ENCODE measurements around the gene GRAMD1B. TPM values are rescaled to one million over a fixed set of nuclear protein-coding genes. Genes with fewer than 3 reads are reported as not detected.

GRAMD1B gene
- total RNA-seq, 1 experiment from 2014 or later: 5.8 TPM

DNA sequence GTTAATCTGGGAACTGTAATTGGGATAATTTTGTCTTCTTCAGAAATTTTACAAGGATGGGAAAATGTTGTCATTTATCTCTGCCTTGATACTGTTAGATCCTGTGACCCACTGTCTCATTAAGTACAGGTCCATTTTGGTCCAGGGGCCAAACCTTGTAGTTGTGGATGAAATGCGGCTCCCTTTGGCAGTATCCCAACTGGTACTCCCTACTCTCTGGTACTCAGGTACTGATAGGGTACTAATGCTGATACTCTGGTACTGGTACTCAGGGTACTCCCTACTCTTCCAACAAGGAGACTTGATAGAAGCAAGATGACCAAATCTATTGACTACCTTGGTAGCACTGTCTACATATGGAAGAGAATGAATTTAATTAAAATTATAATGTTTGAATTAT lies 97.9 kb downstream of the GRAMD1B start:
- DNase-seq: no peak
- Histone ChIP-seq H3F3A (ENCODE audit: insufficient read depth, low read depth) (no peaks in the 10 kb centered on the region), H3K27me3 (ENCODE audit: insufficient read depth, low read depth) (no peaks in the 10 kb centered on the region), H3K9me2 (ENCODE audit: insufficient read depth) (no peaks in the 10 kb centered on the region), H3K9me3 (ENCODE audit: insufficient read depth, low read depth) (no peaks in the 10 kb centered on the region), H3K27ac (no peak overlapping the region), H2AFZ (no peak overlapping the region), H3K36me3 (ENCODE audit: low read depth) (no peaks in the 10 kb centered on the region), H3K4me3 (no peak overlapping the region), H4K20me1 (ENCODE audit: insufficient read depth) (no peaks in the 10 kb centered on the region), H3K79me2 (ENCODE audit: low read depth) (no peaks in the 10 kb centered on the region), H3K4me1 (replicated peaks; ENCODE audit: insufficient read depth) (no peaks in the 10 kb centered on the region), H3K4me2 (no peak overlapping the region)
- no peak for TF ChIP-seq EZH2 (IDR thresholded peaks at IDR 0.05; ENCODE audit: low read depth)
- TF ChIP-seq, protein P1, sequence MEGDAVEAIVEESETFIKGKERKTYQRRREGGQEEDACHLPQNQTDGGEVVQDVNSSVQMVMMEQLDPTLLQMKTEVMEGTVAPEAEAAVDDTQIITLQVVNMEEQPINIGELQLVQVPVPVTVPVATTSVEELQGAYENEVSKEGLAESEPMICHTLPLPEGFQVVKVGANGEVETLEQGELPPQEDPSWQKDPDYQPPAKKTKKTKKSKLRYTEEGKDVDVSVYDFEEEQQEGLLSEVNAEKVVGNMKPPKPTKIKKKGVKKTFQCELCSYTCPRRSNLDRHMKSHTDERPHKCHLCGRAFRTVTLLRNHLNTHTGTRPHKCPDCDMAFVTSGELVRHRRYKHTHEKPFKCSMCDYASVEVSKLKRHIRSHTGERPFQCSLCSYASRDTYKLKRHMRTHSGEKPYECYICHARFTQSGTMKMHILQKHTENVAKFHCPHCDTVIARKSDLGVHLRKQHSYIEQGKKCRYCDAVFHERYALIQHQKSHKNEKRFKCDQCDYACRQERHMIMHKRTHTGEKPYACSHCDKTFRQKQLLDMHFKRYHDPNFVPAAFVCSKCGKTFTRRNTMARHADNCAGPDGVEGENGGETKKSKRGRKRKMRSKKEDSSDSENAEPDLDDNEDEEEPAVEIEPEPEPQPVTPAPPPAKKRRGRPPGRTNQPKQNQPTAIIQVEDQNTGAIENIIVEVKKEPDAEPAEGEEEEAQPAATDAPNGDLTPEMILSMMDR (conservative IDR thresholded peaks at IDR 0.05): no peak
- ChIA-PET POLR2A (ENCODE audit: unreplicated experiment) (no interaction called here), CTCF (no interaction called here)
- intact Hi-C loops (cut with micrococcal nuclease; ENCODE audit: unreplicated experiment): no loop called here
- no TSS peak for BruUV-seq (replicated peaks)

GRCh38 chr11:123531325-123531724 lies 101.3 kb downstream of the GRAMD1B start:
- H3K9me2 ChIP-seq (ENCODE audit: insufficient read depth): no peaks in the 10 kb centered on the region; the same call in 1 of the 2 replicates
- no peak overlapping the region for H3K4me2 ChIP-seq
- no peak overlapping the region for H3K4me3 ChIP-seq
- CTCF ChIA-PET: no interaction called here
- no peaks in the 10 kb centered on the region for H4K20me1 ChIP-seq (ENCODE audit: insufficient read depth)
- H3K4me1 ChIP-seq (replicated peaks; ENCODE audit: insufficient read depth): peaks cover 8% of the 10 kb centered on the region
- H2AFZ ChIP-seq: no peak overlapping the region
- intact Hi-C loops (cut with micrococcal nuclease; ENCODE audit: unreplicated experiment): no loop called here
- peaks cover 2% of the 10 kb centered on the region; the same call in 1 of the 2 replicates for H3F3A ChIP-seq (ENCODE audit: insufficient read depth, low read depth)
- no peaks in the 10 kb centered on the region for H3K36me3 ChIP-seq (ENCODE audit: low read depth)
- no peak for TF ChIP-seq EZH2 (IDR thresholded peaks at IDR 0.05; ENCODE audit: low read depth)
- TF ChIP-seq, protein P1 (conservative IDR thresholded peaks at IDR 0.05): no peak
- no peak for DNase-seq
- no peaks in the 10 kb centered on the region for H3K79me2 ChIP-seq (ENCODE audit: low read depth)
- no peaks in the 10 kb centered on the region for H3K27me3 ChIP-seq (ENCODE audit: insufficient read depth, low read depth)
- H3K27ac ChIP-seq: no peak overlapping the region
- POLR2A ChIA-PET (ENCODE audit: unreplicated experiment): no interaction called here
- BruUV-seq (replicated peaks): no TSS peak
- H3K9me3 ChIP-seq (ENCODE audit: insufficient read depth, low read depth): no peaks in the 10 kb centered on the region

- H3K27ac ChIP-seq: no peak overlapping the region
- no peak for DNase-seq
- H3K4me3 ChIP-seq: no peak overlapping the region
- intact Hi-C loops (cut with micrococcal nuclease; ENCODE audit: unreplicated experiment): no loop called here
- H3K4me1 ChIP-seq (replicated peaks; ENCODE audit: insufficient read depth): peaks cover 16% of the 10 kb centered on the region
- no peaks in the 10 kb centered on the region for H3K36me3 ChIP-seq (ENCODE audit: low read depth)
- H2AFZ ChIP-seq: no peak overlapping the region
- no peaks in the 10 kb centered on the region for H3K9me3 ChIP-seq (ENCODE audit: insufficient read depth, low read depth)
- BruUV-seq (replicated peaks): no TSS peak
- ChIA-PET POLR2A (ENCODE audit: unreplicated experiment) (no interaction called here), CTCF (no interaction called here)
- H3K79me2 ChIP-seq (ENCODE audit: low read depth): no peaks in the 10 kb centered on the region
- no peak for TF ChIP-seq EZH2 (IDR thresholded peaks at IDR 0.05; ENCODE audit: low read depth)
- TF ChIP-seq, protein P1 (conservative IDR thresholded peaks at IDR 0.05): no peak
- no peaks in the 10 kb centered on the region for H3K27me3 ChIP-seq (ENCODE audit: insufficient read depth, low read depth)
- H4K20me1 ChIP-seq (ENCODE audit: insufficient read depth): no peaks in the 10 kb centered on the region
- H3F3A ChIP-seq (ENCODE audit: insufficient read depth, low read depth): peaks cover 8% of the 10 kb centered on the region; the same call in 1 of the 2 replicates
- no peak overlapping the region for H3K4me2 ChIP-seq
- no peaks in the 10 kb centered on the region; the same call in 1 of the 2 replicates for H3K9me2 ChIP-seq (ENCODE audit: insufficient read depth)
Measured at GRCh38 chr11:123532131-123532530, 102.1 kb downstream of the GRAMD1B start.
